Endothelial cell of umbilical vein (primary cell): ENCODE results near the gene RTN4R. TPM values are rescaled to one million over a fixed set of nuclear protein-coding genes. Genes with fewer than 3 reads are reported as not detected.

ENCODE experiments used
- BruUV-seq: library from RNA; stranded (reverse); fragments of 400-500 nt; replicated peaks from 2 replicates; lab custom pipeline; 2021; lab: Mats Ljungman, UMichigan
- CTCF ChIA-PET: fragments of 300-600, 350-600 bp; sonication (Branson Sonifier 250); formaldehyde crosslinking; loops from one replicate; lab custom pipeline; 2021; ENCODE audit warnings: antibody characterized with exemption, inconsistent platforms; lab: Charles Lee
- POLR2A ChIA-PET: fragments of 300-600, 350-600 bp; sonication (Branson Sonifier 250); formaldehyde crosslinking; loops from one replicate; lab custom pipeline; 2021; ENCODE audit warnings: antibody characterized with exemption, inconsistent platforms; lab: Charles Lee
- DNase-seq: peaks from one replicate; pipeline ENCODE4 v3.0.0-alpha.2; 2011; ENCODE audit warnings: low read depth, low spot score
- FAIRE-seq: peaks from 2 replicates; lab custom pipeline; 2011; peaks lifted over from hg19 to GRCh38; lab: Jason Lieb, UNC
- H2AFZ ChIP-seq: 2 replicates; pipeline ENCODE4 v1.6.0; 2012; ENCODE audit warnings: low read depth, low read length, control low read depth, inconsistent platforms
- H3K27ac ChIP-seq: 2 replicates; pipeline ENCODE4 v1.5.1; 2011; ENCODE audit warnings: low read depth, mild to moderate bottlenecking, control low read depth, low read length, moderate library complexity; ENCODE audit not compliant: insufficient read depth
- H3K27me3 ChIP-seq, 2 experiments: 2 replicates each; pipeline versions ENCODE4 v1.6.0 to v1.6.1; 2011; ENCODE audit warnings: low read length in 2 of 2, mixed read lengths in 1 of 2; ENCODE audit not compliant: control insufficient read depth in 2 of 2, insufficient read depth in 2 of 2
- H3K36me3 ChIP-seq, 2 experiments: 2 replicates in 1 of 2; 3 replicates in 1 of 2; pipeline ENCODE4 v1.5.1; 2011; ENCODE audit warnings: low read length in 2 of 2, mild to moderate bottlenecking in 1 of 2, moderate library complexity in 1 of 2; ENCODE audit not compliant: control insufficient read depth in 2 of 2, insufficient read depth in 2 of 2; ENCODE audit errors: extremely low read depth in 1 of 2
- H3K4me1 ChIP-seq: 3 replicates; pipeline ENCODE4 v1.5.1; 2011; ENCODE audit warnings: mild to moderate bottlenecking, low read length; ENCODE audit not compliant: control insufficient read depth, insufficient read depth; ENCODE audit errors: extremely low read depth
- H3K4me2 ChIP-seq: 2 replicates; pipeline ENCODE4 v1.6.1; 2011; ENCODE audit warnings: low read length, control low read depth, mixed read lengths; ENCODE audit not compliant: insufficient read depth
- H3K4me3 ChIP-seq, 3 experiments: fragments of 200-600 bp in 1 of 3; sonication (generic), shearing (Covaris generic) in 1 of 3; replicated peaks in 1 of 3; 2 replicates each; pipeline ENCODE4 v1.5.1; 2011 to 2016; ENCODE audit warnings: control low read depth in 3 of 3, low read length in 3 of 3, mild to moderate bottlenecking in 2 of 3, inconsistent platforms in 1 of 3, low read depth in 1 of 3, moderate library complexity in 1 of 3; ENCODE audit not compliant: insufficient read depth in 1 of 3
- H3K79me2 ChIP-seq: 2 replicates; pipeline ENCODE4 v1.6.0; 2012; ENCODE audit warnings: low read length, inconsistent platforms; ENCODE audit not compliant: control insufficient read depth, insufficient read depth
- H3K9ac ChIP-seq: replicated peaks from 2 replicates; pipeline ENCODE3; 2011; ENCODE audit warnings: low read length, control low read depth; ENCODE audit not compliant: insufficient read depth; ENCODE audit errors: extremely low read depth
- H3K9me1 ChIP-seq: replicated peaks from 3 replicates; pipeline ENCODE4 v1.6.0; 2011; ENCODE audit warnings: mild to moderate bottlenecking, low read length; ENCODE audit not compliant: control insufficient read depth, insufficient read depth; ENCODE audit errors: extremely low read depth
- H3K9me3 ChIP-seq: replicated peaks from 2 replicates; pipeline ENCODE4 v1.5.1; 2012; ENCODE audit warnings: low read length, inconsistent platforms; ENCODE audit not compliant: control insufficient read depth, insufficient read depth
- H4K20me1 ChIP-seq: replicated peaks from 2 replicates; pipeline ENCODE3; 2011; ENCODE audit warnings: mild to moderate bottlenecking, low read length; ENCODE audit not compliant: control insufficient read depth, insufficient read depth; ENCODE audit errors: extremely low read depth
- FOS ChIP-seq: IDR thresholded peaks from 2 replicates; pipeline ENCODE4 v1.6.1; 2011; ENCODE audit warnings: mild to moderate bottlenecking, low read length, moderate library complexity, borderline replicate concordance; ENCODE audit not compliant: insufficient read depth
- GATA2 ChIP-seq: IDR thresholded peaks from 2 replicates; pipeline ENCODE4 v1.7.0; 2011; ENCODE audit warnings: low read depth, mild to moderate bottlenecking, moderate library complexity, mixed read lengths, low read length; ENCODE audit not compliant: insufficient read length, insufficient read depth
- JUN ChIP-seq: IDR thresholded peaks from 2 replicates; pipeline ENCODE4 v1.6.1; 2011; ENCODE audit warnings: borderline replicate concordance, low read depth; ENCODE audit not compliant: insufficient read length, insufficient read depth
- MAX ChIP-seq: IDR thresholded peaks from 2 replicates; pipeline ENCODE4 v1.6.1; 2011; ENCODE audit not compliant: insufficient read depth, insufficient read length
- POLR2A ChIP-seq: IDR thresholded peaks from 2 replicates; pipeline ENCODE4 v1.6.1; 2012; ENCODE audit warnings: low read depth, mild to moderate bottlenecking, control low read depth, low read length
- POLR2AphosphoS5 ChIP-seq: IDR thresholded peaks from 2 replicates; pipeline ENCODE4 v1.6.1; 2012; ENCODE audit warnings: low read depth, mild to moderate bottlenecking, control low read depth, low read length, moderate library complexity; ENCODE audit not compliant: insufficient read depth
- dilution Hi-C: fragments of 300-500 bp; cut with MboI; formaldehyde crosslinking; loops from one replicate; pipeline ENCODE4 v1.15.0; 2019; ENCODE audit warnings: low sequenced_read_pairs; ENCODE audit not compliant: extremely low pct_ligation_motif_present
- intact Hi-C: fragments of 100-400 bp; cut with micrococcal nuclease; formaldehyde crosslinking; loops from one replicate; pipeline ENCODE4 v1.10.0; 2022
- polyA plus RNA-seq, 4 experiments: library from polyadenylated mRNA; depleted of rRNA in 3 of 4; stranded (reverse) in 3 of 4; unstranded in 1 of 4; fragments of >200 nt; gene quantifications; 2 replicates each; pipeline versions ENCODE4 v1.2.1 to v1.2.3, GENCODE V29; 2011 to 2012; ENCODE audit warnings: missing spikeins in 1 of 4
- total RNA-seq: library from RNA; stranded (reverse); gene quantifications from 2 replicates; pipeline ENCODE4 v1.2.3, GENCODE V29; 2021

Gene RTN4R
- total and polyA plus RNA-seq, 2 donors (not counting 3 experiments of a cell fraction or from before 2014, with no cell fraction given): 1.2 to 2.2 TPM

- Histone ChIP-seq H3K36me3 (no peaks in the 10 kb centered on the region), H3K4me1 (no peaks in the 10 kb centered on the region), H2AFZ (no peak overlapping the region), H3K4me3 (no peak overlapping the region), H4K20me1 (no peaks in the 10 kb centered on the region), H3K27me3 (no peaks in the 10 kb centered on the region), H3K9me3 (no peaks in the 10 kb centered on the region), H3K79me2 (no peaks in the 10 kb centered on the region), H3K9ac (no peak overlapping the region), H3K27ac (no peak overlapping the region), H3K9me1 (no peaks in the 10 kb centered on the region), H3K4me2 (no peak overlapping the region)
- DNase-seq (no peak), FAIRE-seq (no peak)
- TF ChIP-seq POLR2A (no peak), GATA2 (no peak), MAX (no peak), JUN (no peak), POLR2AphosphoS5 (no peak)
- dilution Hi-C loops (no loop called here), intact Hi-C loops (no loop called here)
- BruUV-seq: no TSS peak
- ChIA-PET POLR2A (no interaction called here), CTCF (no interaction called here)
These were observed 74.2 kb downstream of the RTN4R start for GRCh38 chr22:20193761-20194494.

- no peak for FAIRE-seq
- no peak overlapping the region for H3K4me2 ChIP-seq
- H3K9me1 ChIP-seq: no peaks in the 10 kb centered on the region
- BruUV-seq: no TSS peak
- no peak overlapping the region for H3K9ac ChIP-seq
- no peak overlapping the region for H2AFZ ChIP-seq
- DNase-seq: no peak
- TF ChIP-seq POLR2A (no peak), JUN (no peak), FOS (no peak)
- H3K27me3 ChIP-seq: no peaks in the 10 kb centered on the region
- intact Hi-C loops (no loop called here), dilution Hi-C loops (no loop called here)
- no peaks in the 10 kb centered on the region for H4K20me1 ChIP-seq
- no peaks in the 10 kb centered on the region for H3K79me2 ChIP-seq
- no peaks in the 10 kb centered on the region for H3K36me3 ChIP-seq
- H3K4me3 ChIP-seq: no peak overlapping the region
- POLR2A ChIA-PET: no interaction called here
- CTCF ChIA-PET: no interaction called here
- H3K27ac ChIP-seq: no peak overlapping the region
- no peaks in the 10 kb centered on the region for H3K4me1 ChIP-seq
- H3K9me3 ChIP-seq: no peaks in the 10 kb centered on the region
These were observed 75.0 kb downstream of the RTN4R start for GRCh38 chr22:20192972-20193760.
